K562 (cell line): ENCODE measurements around the gene PDLIM7. TPM values are rescaled to one million over a fixed set of nuclear protein-coding genes. Genes with fewer than 3 reads are reported as not detected.

ENCODE experiments used
- ATAC-seq: fragments of 200-7000 bp; cut with Tn5 transposase; 3 replicates; pipeline ENCODE4 v1.9.1; 2020; ENCODE audit warnings: moderate library complexity
- BruUV-seq: library from RNA; stranded (reverse); fragments of 400-500 nt; replicated peaks from 2 replicates; lab custom pipeline; 2021; lab: Mats Ljungman, UMichigan
- CTCF ChIA-PET: fragments of 300-600 bp; formaldehyde crosslinking; extraction: SDS; loops from one replicate; lab custom pipeline; 2021; ENCODE audit warnings: low intra/inter-chr PET ratio; lab: Yijun Ruan, JAX
- POLR2A ChIA-PET: fragments of 300-600, 350-650 bp; sonication (Branson Sonifier 250); formaldehyde crosslinking; extraction: SDS; loops from one replicate; lab custom pipeline; 2021; ENCODE audit warnings: antibody characterized with exemption, inconsistent platforms; lab: Yijun Ruan, JAX
- DNase-seq, 4 experiments: peaks; one replicate each; pipeline versions ENCODE4 v3.0.0 to v3.0.0-alpha.2; 2011 to 2018; ENCODE audit warnings: low spot score in 3 of 4, mixed read lengths in 3 of 4; ENCODE audit errors: extremely low read depth in 1 of 4
- FAIRE-seq: peaks from 2 replicates; lab custom pipeline; 2011; peaks lifted over from hg19 to GRCh38; lab: Jason Lieb, UNC
- H2AFZ ChIP-seq: 2 replicates; pipeline ENCODE4 v1.6.0; 2011; ENCODE audit warnings: low read depth, low read length, control low read depth, inconsistent platforms
- H3K27ac ChIP-seq: fragments of 200-600 bp; 3 replicates; pipeline ENCODE4 v1.8.0; 2011; ENCODE audit warnings: low read depth, mild to moderate bottlenecking, control low read depth, inconsistent platforms, low read length, moderate library complexity, mixed read lengths; ENCODE audit errors: extremely low read depth
- H3K27me3 ChIP-seq, 2 experiments: fragments of 300-600 bp in 1 of 2; 2 replicates in 1 of 2; 3 replicates in 1 of 2; pipeline versions ENCODE4 v1.6.0 to v1.8.0; 2011; ENCODE audit warnings: inconsistent platforms in 2 of 2, low read length in 2 of 2, mild to moderate bottlenecking in 1 of 2, mixed read lengths in 1 of 2, moderate library complexity in 1 of 2; ENCODE audit not compliant: control insufficient read depth in 2 of 2, insufficient read depth in 2 of 2
- H3K36me3 ChIP-seq: fragments of 300-600 bp; 3 replicates; pipeline ENCODE4 v1.8.0; 2011; ENCODE audit warnings: mild to moderate bottlenecking, low read length, inconsistent platforms; ENCODE audit not compliant: control insufficient read depth, insufficient read depth
- H3K4me1 ChIP-seq, 2 experiments: fragments of 200-600 bp in 1 of 2; replicated peaks in 1 of 2; 2 replicates in 1 of 2; 3 replicates in 1 of 2; pipeline versions ENCODE4 v1.5.1 to v1.8.0; 2011; ENCODE audit warnings: inconsistent platforms in 2 of 2, low read length in 2 of 2, mild to moderate bottlenecking in 1 of 2, mixed read lengths in 1 of 2, moderate library complexity in 1 of 2; ENCODE audit not compliant: control insufficient read depth in 2 of 2, insufficient read depth in 2 of 2
- H3K4me2 ChIP-seq: 2 replicates; pipeline ENCODE4 v1.6.1; 2011; ENCODE audit warnings: low read length, control low read depth, inconsistent platforms, mixed read lengths; ENCODE audit not compliant: insufficient read depth
- H3K4me3 ChIP-seq: fragments of 200-600 bp; sonication (generic), shearing (Covaris generic); 2 replicates; pipeline ENCODE4 v1.5.1; 2016; ENCODE audit warnings: control low read depth, inconsistent platforms
- H3K79me2 ChIP-seq: fragments of 200-600 bp; 3 replicates; pipeline ENCODE4 v1.8.0; 2011; ENCODE audit warnings: low read length, inconsistent platforms; ENCODE audit not compliant: control insufficient read depth, insufficient read depth
- H3K9ac ChIP-seq, 2 experiments: 2 replicates each; pipeline versions ENCODE4 v1.6.0 to v1.6.1; 2011; ENCODE audit warnings: low read depth in 2 of 2, low read length in 2 of 2, control low read depth in 1 of 2, inconsistent platforms in 1 of 2, mild to moderate bottlenecking in 1 of 2, mixed read lengths in 1 of 2; ENCODE audit not compliant: insufficient read depth in 1 of 2
- H3K9me1 ChIP-seq: one replicate; pipeline ENCODE4 v1.6.0; 2011; ENCODE audit warnings: inconsistent platforms, mild to moderate bottlenecking, low read length, moderate library complexity; ENCODE audit not compliant: control insufficient read depth, insufficient read depth
- H3K9me3 ChIP-seq: replicated peaks from 2 replicates; pipeline ENCODE4 v1.5.1; 2011; ENCODE audit warnings: low read depth, low read length, inconsistent platforms; ENCODE audit not compliant: control insufficient read depth, insufficient read depth
- H4K20me1 ChIP-seq: replicated peaks from 2 replicates; pipeline ENCODE4 v1.6.1; 2011; ENCODE audit warnings: low read length, inconsistent platforms, mixed read lengths; ENCODE audit not compliant: control insufficient read depth, insufficient read depth
- BRD4 ChIP-seq: fragments of 200-600 bp; sonication (generic); IDR thresholded peaks from 2 replicates; pipeline ENCODE4 v1.6.1; 2017; ENCODE audit warnings: inconsistent platforms
- HDAC1 ChIP-seq, 2 experiments: fragments of 450-650 bp; IDR thresholded peaks; 2 replicates each; pipeline ENCODE4 v1.6.1; 2016 to 2017; ENCODE audit warnings: inconsistent platforms in 1 of 2, mild to moderate bottlenecking in 1 of 2, moderate library complexity in 1 of 2
- KDM1A ChIP-seq, 2 experiments: fragments of 450-650 bp; IDR thresholded peaks; 2 replicates each; pipeline ENCODE4 v1.6.1; 2016; ENCODE audit warnings: mild to moderate bottlenecking in 2 of 2
- NEUROD1 ChIP-seq: fragments of 150-350 bp; IDR thresholded peaks from 2 replicates; pipeline ENCODE4 v1.6.1; 2014; ENCODE audit warnings: borderline replicate concordance, low read length, low read depth; ENCODE audit not compliant: partially characterized antibody
- RBM22 ChIP-seq: fragments of 200-400 bp; formaldehyde crosslinking; IDR thresholded peaks from 2 replicates; pipeline ENCODE4 v1.6.1; 2018; ENCODE audit warnings: low read length, low read depth; ENCODE audit not compliant: poor library complexity, severe bottlenecking
- RFX7 ChIP-seq: fragments of 250-450 bp; sonication (Bioruptor Pico); IDR thresholded peaks from 2 replicates; pipeline ENCODE4 v1.5.1; 2021; ENCODE audit warnings: mild to moderate bottlenecking
- SAP30 ChIP-seq: fragments of 200-600 bp; sonication (generic); IDR thresholded peaks from 2 replicates; pipeline ENCODE4 v1.6.1; 2012; ENCODE audit warnings: borderline replicate concordance, low read depth, mild to moderate bottlenecking, moderate library complexity, low read length, control low read depth, inconsistent platforms; ENCODE audit not compliant: insufficient read depth, poor library complexity, severe bottlenecking
- THRAP3 ChIP-seq: fragments of 450-650 bp; IDR thresholded peaks from 2 replicates; pipeline ENCODE4 v1.6.1; 2016; ENCODE audit warnings: mild to moderate bottlenecking, inconsistent platforms, borderline replicate concordance
- ZNF668 ChIP-seq: fragments of 250-450 bp; sonication (Bioruptor Pico); IDR thresholded peaks from 2 replicates; pipeline ENCODE4 v1.8.0; 2022; ENCODE audit warnings: mild to moderate bottlenecking, inconsistent platforms
- WGBS: fragments of 100-300 bp; shearing (Covaris generic); methylation state at CpG from one replicate; pipeline ENCODE4 v1.1.6; 2016; ENCODE audit warnings: low coverage, mixed read lengths; ENCODE audit not compliant: insufficient coverage; ENCODE audit errors: missing lambda C conversion rate; 5-methylcytosine and 5-hydroxymethylcytosine counted together
- in situ Hi-C: fragments of 300-500 bp; cut with MboI; formaldehyde crosslinking; loops from 4 replicates; pipeline ENCODE4 v1.15.0; 2018; ENCODE audit warnings: inconsistent platforms, mixed read lengths
- intact Hi-C: fragments of 100-400 bp; cut with micrococcal nuclease; formaldehyde crosslinking; loops from 2 replicates; pipeline ENCODE4 v1.14.2; 2022
- polyA plus RNA-seq, 8 experiments: library from polyadenylated mRNA; depleted of rRNA in 4 of 8; stranded (reverse) in 5 of 8; unstranded in 3 of 8; fragments of >200 nt; fragmentation: Nextera tagmentation in 2 of 8; fragmentation: Illumina TruSeq in 1 of 8; extraction: Ambion mirVana in 2 of 8; extraction: Trizol in 1 of 8; gene quantifications; 2 replicates each; pipeline versions ENCODE4 v1.2.1 to v1.2.3, GENCODE V29; 2011 to 2014; ENCODE audit warnings: inconsistent platforms in 1 of 8, missing spikeins in 1 of 8
- total RNA-seq, 7 experiments: library from RNA; depleted of rRNA in 6 of 7; stranded (reverse); fragments of >200 nt in 6 of 7; fragmentation: Illumina TruSeq in 2 of 7; extraction: Trizol in 2 of 7; gene quantifications; 2 replicates each; pipeline versions ENCODE4 v1.2.1 to v1.2.3, GENCODE V29; 2011 to 2021; ENCODE audit warnings: low replicate concordance in 1 of 7
- TF ChIP-seq, protein P1 (sequence below): sonication (generic); formaldehyde crosslinking; IDR thresholded peaks from 2 replicates; pipeline ENCODE4 v1.8.0; 2022; ENCODE audit warnings: mild to moderate bottlenecking, low read depth, missing genetic modification reagents
- TF ChIP-seq, protein P2 (sequence below): fragments of 200-400 bp; formaldehyde crosslinking; IDR thresholded peaks from 2 replicates; pipeline ENCODE4 v1.6.1; 2017; ENCODE audit warnings: mild to moderate bottlenecking, low read depth, low read length, moderate library complexity
- TF ChIP-seq, protein P3 (sequence below), 2 experiments: fragments of 450-650 bp; IDR thresholded peaks; 2 replicates each; pipeline ENCODE4 v1.6.1; 2018; ENCODE audit warnings: mild to moderate bottlenecking in 2 of 2, low read depth in 1 of 2; ENCODE audit not compliant: partially characterized antibody in 2 of 2

PDLIM7 gene
- total and polyA plus RNA-seq, 9 of the 15 experiments (the other 6 are each of a cell fraction or from before 2014, with no cell fraction given) = 2.1 to 124 (median 32.6) TPM

DNA sequence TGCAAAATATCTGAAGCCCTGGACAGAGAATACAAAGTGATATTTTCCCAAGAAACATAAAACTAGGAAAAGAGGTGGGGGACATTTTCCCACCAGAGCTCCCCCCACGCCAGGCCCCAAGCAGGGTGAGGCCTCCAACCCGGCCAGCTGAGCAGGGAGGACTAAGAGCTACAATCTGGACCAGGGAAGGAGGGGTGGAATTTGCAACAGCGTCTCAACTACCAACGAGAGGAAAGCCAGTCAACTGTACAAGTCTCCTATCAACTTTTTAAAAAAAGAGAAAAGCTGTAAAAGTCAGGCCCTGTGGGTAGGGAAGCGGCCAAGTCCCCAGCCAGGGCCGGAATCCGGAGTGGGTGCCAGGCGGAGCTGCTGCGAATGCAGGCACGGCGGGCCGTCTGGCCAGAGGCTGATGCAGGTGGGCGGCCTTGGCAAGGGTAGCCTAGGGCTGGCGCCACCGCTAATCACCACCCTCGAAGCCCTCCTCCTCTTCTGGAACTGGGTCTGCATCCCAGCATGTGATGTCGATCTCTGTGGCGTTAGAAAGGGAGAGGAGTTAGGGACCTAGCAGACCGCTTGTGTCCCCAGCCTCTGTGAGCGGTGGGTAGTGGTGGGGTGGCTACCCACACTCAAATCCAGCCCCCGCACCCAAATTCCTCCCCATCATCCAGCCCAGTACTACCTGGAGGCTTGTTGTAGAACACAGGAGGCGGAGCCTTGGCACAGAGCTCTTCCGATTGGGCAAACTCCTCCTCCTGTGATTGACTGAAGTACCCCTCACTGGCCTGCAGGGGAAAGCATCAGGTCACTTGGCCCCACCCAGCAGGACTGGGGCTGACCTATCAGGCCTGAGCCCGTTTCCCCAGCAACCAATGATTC is 40.2 kb downstream of the PDLIM7 start:
- no peaks in the 10 kb centered on the region for H3K9me3 ChIP-seq
- ChIA-PET CTCF (interaction anchor here (0.5 to 6.2 kb wide), 10 partner anchors 33 to 336 kb away, joined by 3 to 107 read pairs (median 4); partner anchors contain the start of gene MXD3), POLR2A (interaction anchor here (0.6 to 1.2 kb wide), 15 partner anchors 9 to 344 kb away, joined by 3 to 10 read pairs (median 4); partner anchors contain the start of genes GRK6 and PRR7)
- ATAC-seq (peak; percentile 84), DNase-seq (peak; percentile 92 to 98 (median 94)), FAIRE-seq (peak; percentile 100)
- peaks cover 10% of the 10 kb centered on the region; the same call in 2 of the 3 replicates for H3K79me2 ChIP-seq
- no peak overlapping the region for H3K27ac ChIP-seq
- no peak overlapping the region for H3K9ac ChIP-seq
- in situ Hi-C loops = loop anchor here (10.0 kb wide), 1 partner anchor 342 kb away; no protein-coding TSS in a partner anchor
- H3K9me1 ChIP-seq = peaks cover 3% of the 10 kb centered on the region
- peaks cover 0 to 68% of the 10 kb centered on the region in 2 experiments; a peak in 3 of 5 replicates for H3K4me1 ChIP-seq
- BruUV-seq = TSS peak; percentile 28
- no peak overlapping the region for H2AFZ ChIP-seq
- intact Hi-C loops = loop anchor here (1.0 to 2.0 kb wide), 2 partner anchors 40 to 144 kb away; partner anchors contain the start of gene PDLIM7
- no peak overlapping the region for H3K4me2 ChIP-seq
- WGBS = 71% methylated on average over 17 of the region's 24 CpGs
- no peaks in the 10 kb centered on the region for H3K27me3 ChIP-seq
- peaks cover 16% of the 10 kb centered on the region for H4K20me1 ChIP-seq
- H3K36me3 ChIP-seq = peaks cover 39% of the 10 kb centered on the region; the same call in 1 of the 3 replicates
- no peak overlapping the region for H3K4me3 ChIP-seq
- peak in 1 of 2 experiments; percentile 53; a peak in 1 of 4 replicates for TF ChIP-seq HDAC1 (IDR thresholded peaks at IDR 0.05)
- TF ChIP-seq, protein P1, sequence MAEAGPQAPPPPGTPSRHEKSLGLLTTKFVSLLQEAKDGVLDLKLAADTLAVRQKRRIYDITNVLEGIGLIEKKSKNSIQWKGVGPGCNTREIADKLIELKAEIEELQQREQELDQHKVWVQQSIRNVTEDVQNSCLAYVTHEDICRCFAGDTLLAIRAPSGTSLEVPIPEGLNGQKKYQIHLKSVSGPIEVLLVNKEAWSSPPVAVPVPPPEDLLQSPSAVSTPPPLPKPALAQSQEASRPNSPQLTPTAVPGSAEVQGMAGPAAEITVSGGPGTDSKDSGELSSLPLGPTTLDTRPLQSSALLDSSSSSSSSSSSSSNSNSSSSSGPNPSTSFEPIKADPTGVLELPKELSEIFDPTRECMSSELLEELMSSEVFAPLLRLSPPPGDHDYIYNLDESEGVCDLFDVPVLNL = no peak
- no peak for TF ChIP-seq THRAP3
- peak; percentile 88 for TF ChIP-seq NEUROD1
- no peak for TF ChIP-seq ZNF668 (CRISPR knock-in tag)
- no peak for TF ChIP-seq BRD4
- TF ChIP-seq, protein P2, sequence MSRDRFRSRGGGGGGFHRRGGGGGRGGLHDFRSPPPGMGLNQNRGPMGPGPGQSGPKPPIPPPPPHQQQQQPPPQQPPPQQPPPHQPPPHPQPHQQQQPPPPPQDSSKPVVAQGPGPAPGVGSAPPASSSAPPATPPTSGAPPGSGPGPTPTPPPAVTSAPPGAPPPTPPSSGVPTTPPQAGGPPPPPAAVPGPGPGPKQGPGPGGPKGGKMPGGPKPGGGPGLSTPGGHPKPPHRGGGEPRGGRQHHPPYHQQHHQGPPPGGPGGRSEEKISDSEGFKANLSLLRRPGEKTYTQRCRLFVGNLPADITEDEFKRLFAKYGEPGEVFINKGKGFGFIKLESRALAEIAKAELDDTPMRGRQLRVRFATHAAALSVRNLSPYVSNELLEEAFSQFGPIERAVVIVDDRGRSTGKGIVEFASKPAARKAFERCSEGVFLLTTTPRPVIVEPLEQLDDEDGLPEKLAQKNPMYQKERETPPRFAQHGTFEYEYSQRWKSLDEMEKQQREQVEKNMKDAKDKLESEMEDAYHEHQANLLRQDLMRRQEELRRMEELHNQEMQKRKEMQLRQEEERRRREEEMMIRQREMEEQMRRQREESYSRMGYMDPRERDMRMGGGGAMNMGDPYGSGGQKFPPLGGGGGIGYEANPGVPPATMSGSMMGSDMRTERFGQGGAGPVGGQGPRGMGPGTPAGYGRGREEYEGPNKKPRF = no peak
- TF ChIP-seq, protein P3, sequence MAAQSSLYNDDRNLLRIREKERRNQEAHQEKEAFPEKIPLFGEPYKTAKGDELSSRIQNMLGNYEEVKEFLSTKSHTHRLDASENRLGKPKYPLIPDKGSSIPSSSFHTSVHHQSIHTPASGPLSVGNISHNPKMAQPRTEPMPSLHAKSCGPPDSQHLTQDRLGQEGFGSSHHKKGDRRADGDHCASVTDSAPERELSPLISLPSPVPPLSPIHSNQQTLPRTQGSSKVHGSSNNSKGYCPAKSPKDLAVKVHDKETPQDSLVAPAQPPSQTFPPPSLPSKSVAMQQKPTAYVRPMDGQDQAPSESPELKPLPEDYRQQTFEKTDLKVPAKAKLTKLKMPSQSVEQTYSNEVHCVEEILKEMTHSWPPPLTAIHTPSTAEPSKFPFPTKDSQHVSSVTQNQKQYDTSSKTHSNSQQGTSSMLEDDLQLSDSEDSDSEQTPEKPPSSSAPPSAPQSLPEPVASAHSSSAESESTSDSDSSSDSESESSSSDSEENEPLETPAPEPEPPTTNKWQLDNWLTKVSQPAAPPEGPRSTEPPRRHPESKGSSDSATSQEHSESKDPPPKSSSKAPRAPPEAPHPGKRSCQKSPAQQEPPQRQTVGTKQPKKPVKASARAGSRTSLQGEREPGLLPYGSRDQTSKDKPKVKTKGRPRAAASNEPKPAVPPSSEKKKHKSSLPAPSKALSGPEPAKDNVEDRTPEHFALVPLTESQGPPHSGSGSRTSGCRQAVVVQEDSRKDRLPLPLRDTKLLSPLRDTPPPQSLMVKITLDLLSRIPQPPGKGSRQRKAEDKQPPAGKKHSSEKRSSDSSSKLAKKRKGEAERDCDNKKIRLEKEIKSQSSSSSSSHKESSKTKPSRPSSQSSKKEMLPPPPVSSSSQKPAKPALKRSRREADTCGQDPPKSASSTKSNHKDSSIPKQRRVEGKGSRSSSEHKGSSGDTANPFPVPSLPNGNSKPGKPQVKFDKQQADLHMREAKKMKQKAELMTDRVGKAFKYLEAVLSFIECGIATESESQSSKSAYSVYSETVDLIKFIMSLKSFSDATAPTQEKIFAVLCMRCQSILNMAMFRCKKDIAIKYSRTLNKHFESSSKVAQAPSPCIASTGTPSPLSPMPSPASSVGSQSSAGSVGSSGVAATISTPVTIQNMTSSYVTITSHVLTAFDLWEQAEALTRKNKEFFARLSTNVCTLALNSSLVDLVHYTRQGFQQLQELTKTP (IDR thresholded peaks at IDR 0.05; ENCODE audit: low read depth in 1 of 2, partially characterized antibody in 2 of 2) = no peak
- no peak for TF ChIP-seq RFX7 (CRISPR knock-in tag)
- peak; percentile 83 to 88 for TF ChIP-seq KDM1A (IDR thresholded peaks at IDR 0.05)
- no peak for TF ChIP-seq SAP30
- TF ChIP-seq RBM22 = peak; percentile 84
